IMR-90 (cell line): Measurements from ENCODE around the gene KLHL36. TPM values are rescaled to one million over a fixed set of nuclear protein-coding genes. Genes with fewer than 3 reads are reported as not detected.

Source experiments
- ATAC-seq: fragments of 200-7000 bp; cut with Tn5 transposase; 2 replicates; pipeline ENCODE4 v1.9.1; 2020; ENCODE audit warnings: low read depth, mild to moderate bottlenecking, moderate library complexity
- BruUV-seq: library from RNA; stranded (reverse); fragments of 400-500 nt; replicated peaks from 2 replicates; lab custom pipeline; 2021; lab: Mats Ljungman, UMichigan
- CTCF ChIA-PET: fragments of 300-600 bp; formaldehyde crosslinking; extraction: SDS; loops from one replicate; lab custom pipeline; 2021; ENCODE audit warnings: antibody characterized with exemption; lab: Yijun Ruan, JAX
- POLR2A ChIA-PET: fragments of 300-600 bp; sonication (Branson Sonifier 250); formaldehyde crosslinking; loops from one replicate; lab custom pipeline; 2022; ENCODE audit warnings: antibody characterized with exemption; ENCODE audit not compliant: unreplicated experiment; lab: Charles Lee
- DNase-seq: peaks from one replicate; pipeline ENCODE4 v3.0.0; 2013
- H2AFZ ChIP-seq: replicated peaks from 2 replicates; pipeline ENCODE3; 2013; ENCODE audit warnings: low read length, mild to moderate bottlenecking; ENCODE audit not compliant: poor library complexity
- H2AK5ac ChIP-seq: 2 replicates; pipeline ENCODE4 v1.6.1; 2013; ENCODE audit warnings: low read depth, low read length, inconsistent platforms
- H2AK9ac ChIP-seq: replicated peaks from 2 replicates; pipeline ENCODE3; 2013; ENCODE audit warnings: mild to moderate bottlenecking, low read depth, low read length, moderate library complexity; ENCODE audit not compliant: poor library complexity
- H2BK120ac ChIP-seq: 2 replicates; pipeline ENCODE4 v1.6.1; 2013; ENCODE audit warnings: low read depth, low read length, inconsistent platforms
- H2BK15ac ChIP-seq: 3 replicates; pipeline ENCODE4 v1.6.1; 2013; ENCODE audit warnings: low read depth, low read length, inconsistent platforms
- H2BK20ac ChIP-seq: 2 replicates; pipeline ENCODE4 v1.6.1; 2013; ENCODE audit warnings: low read depth, mild to moderate bottlenecking, inconsistent platforms, low read length, moderate library complexity
- H2BK5ac ChIP-seq: 2 replicates; pipeline ENCODE4 v1.6.1; 2013; ENCODE audit warnings: mild to moderate bottlenecking, low read depth, low read length, inconsistent platforms; ENCODE audit not compliant: poor library complexity, severe bottlenecking
- H3K14ac ChIP-seq: replicated peaks from 2 replicates; pipeline ENCODE4 v1.6.1; 2013; ENCODE audit warnings: low read depth, low read length, inconsistent platforms
- H3K18ac ChIP-seq: 2 replicates; pipeline ENCODE4 v1.6.1; 2013; ENCODE audit warnings: low read depth, low read length, control low read depth
- H3K23ac ChIP-seq: 2 replicates; pipeline ENCODE4 v1.6.1; 2013; ENCODE audit warnings: low read depth, low read length, inconsistent platforms
- H3K27ac ChIP-seq: 2 replicates; pipeline ENCODE4 v1.5.1; 2013; ENCODE audit warnings: mild to moderate bottlenecking, control low read depth, low read length; ENCODE audit not compliant: insufficient read depth
- H3K27me3 ChIP-seq: 2 replicates; pipeline ENCODE4 v1.6.1; 2013; ENCODE audit warnings: low read length; ENCODE audit not compliant: control insufficient read depth, insufficient read depth
- H3K36me3 ChIP-seq: 2 replicates; pipeline ENCODE4 v1.6.1; 2013; ENCODE audit warnings: low read length, mixed read lengths; ENCODE audit not compliant: control insufficient read depth, insufficient read depth
- H3K4ac ChIP-seq: 2 replicates; pipeline ENCODE4 v1.6.1; 2013; ENCODE audit warnings: low read depth, low read length, inconsistent platforms
- H3K4me1 ChIP-seq: 2 replicates; pipeline ENCODE4 v1.6.1; 2013; ENCODE audit warnings: low read length, mixed read lengths; ENCODE audit not compliant: control insufficient read depth, insufficient read depth
- H3K4me2 ChIP-seq: 2 replicates; pipeline ENCODE4 v1.6.1; 2013; ENCODE audit warnings: low read depth, mild to moderate bottlenecking, control low read depth, low read length, moderate library complexity
- H3K4me3 ChIP-seq: 2 replicates; pipeline ENCODE4 v1.5.1; 2013; ENCODE audit warnings: low read depth, mild to moderate bottlenecking, control low read depth, low read length, moderate library complexity; ENCODE audit not compliant: insufficient read depth
- H3K56ac ChIP-seq: 2 replicates; pipeline ENCODE4 v1.6.1; 2013; ENCODE audit warnings: low read length, inconsistent platforms; ENCODE audit not compliant: insufficient read depth; ENCODE audit errors: extremely low read depth
- H3K79me1 ChIP-seq, 2 experiments: 2 replicates each; pipeline ENCODE4 v1.6.1; 2013; ENCODE audit warnings: low read length in 2 of 2, inconsistent platforms in 1 of 2, low read depth in 1 of 2
- H3K9ac ChIP-seq: 2 replicates; pipeline ENCODE4 v1.6.1; 2013; ENCODE audit warnings: low read depth, low read length, control low read depth
- H3K9me1 ChIP-seq: 2 replicates; pipeline ENCODE4 v1.6.1; 2013; ENCODE audit warnings: low read length, inconsistent platforms; ENCODE audit not compliant: insufficient read depth
- H3K9me3 ChIP-seq: 2 replicates; pipeline ENCODE4 v1.6.1; 2013; ENCODE audit warnings: low read length; ENCODE audit not compliant: control insufficient read depth, insufficient read depth
- H4K20me1 ChIP-seq: 2 replicates; pipeline ENCODE4 v1.6.1; 2013; ENCODE audit warnings: low read length, inconsistent platforms; ENCODE audit not compliant: insufficient read depth
- H4K5ac ChIP-seq: 2 replicates; pipeline ENCODE4 v1.6.1; 2013; ENCODE audit warnings: mild to moderate bottlenecking, low read depth, low read length, control low read depth
- H4K8ac ChIP-seq, 2 experiments: 2 replicates each; pipeline ENCODE4 v1.6.1; 2013; ENCODE audit warnings: low read depth in 2 of 2, low read length in 2 of 2, control low read depth in 1 of 2, inconsistent platforms in 1 of 2
- H4K91ac ChIP-seq: 2 replicates; pipeline ENCODE4 v1.6.1; 2013; ENCODE audit warnings: low read depth, low read length, inconsistent platforms; ENCODE audit not compliant: insufficient read depth
- BHLHE40 ChIP-seq: fragments of 150-350 bp; IDR thresholded peaks from 2 replicates; pipeline ENCODE4 v1.6.1; 2016; ENCODE audit warnings: mild to moderate bottlenecking, low read depth, low read length
- CEBPB ChIP-seq: IDR thresholded peaks from 2 replicates; pipeline ENCODE4 v1.6.1; 2012; ENCODE audit warnings: low read depth, low read length, improper control_type of control experiment
- CTCF ChIP-seq: conservative IDR thresholded peaks from 2 replicates; pipeline ENCODE4 v1.5.1; 2012; ENCODE audit warnings: mild to moderate bottlenecking, low read depth, low read length, improper control_type of control experiment
- ELK1 ChIP-seq: fragments of 150-350 bp; IDR thresholded peaks from 2 replicates; pipeline ENCODE4 v1.6.1; 2016; ENCODE audit warnings: low read depth, mild to moderate bottlenecking, low read length, moderate library complexity, borderline replicate concordance
- FOS ChIP-seq: fragments of 150-350 bp; IDR thresholded peaks from 2 replicates; pipeline ENCODE4 v1.6.1; 2016; ENCODE audit warnings: low read depth, low read length
- MAFK ChIP-seq: IDR thresholded peaks from 2 replicates; pipeline ENCODE4 v1.6.1; 2012; ENCODE audit warnings: low read depth, low read length, improper control_type of control experiment
- MAZ ChIP-seq: IDR thresholded peaks from 2 replicates; pipeline ENCODE4 v1.6.1; 2012; ENCODE audit warnings: low read depth, mild to moderate bottlenecking, low read length, improper control_type of control experiment, moderate library complexity, borderline replicate concordance
- MXI1 ChIP-seq: IDR thresholded peaks from 2 replicates; pipeline ENCODE4 v1.6.1; 2012; ENCODE audit warnings: low read depth, mild to moderate bottlenecking, low read length, moderate library complexity, borderline replicate concordance
- NFE2L2 ChIP-seq: fragments of 150-350 bp; IDR thresholded peaks from 2 replicates; pipeline ENCODE4 v1.6.1; 2016; ENCODE audit warnings: low read depth, mild to moderate bottlenecking, low read length
- RAD21 ChIP-seq: IDR thresholded peaks from 2 replicates; pipeline ENCODE4 v1.6.1; 2012; ENCODE audit warnings: low read length, improper control_type of control experiment
- RCOR1 ChIP-seq: IDR thresholded peaks from 2 replicates; pipeline ENCODE4 v1.6.1; 2012; ENCODE audit warnings: mild to moderate bottlenecking, low read length, improper control_type of control experiment; ENCODE audit not compliant: insufficient replicate concordance
- RFX5 ChIP-seq: IDR thresholded peaks from 2 replicates; pipeline ENCODE4 v1.8.0; 2012; ENCODE audit warnings: low read depth, mild to moderate bottlenecking, low read length, moderate library complexity
- SMC3 ChIP-seq: fragments of 150-350 bp; IDR thresholded peaks from 2 replicates; pipeline ENCODE4 v1.6.1; 2016; ENCODE audit warnings: low read depth, mild to moderate bottlenecking, antibody characterized with exemption, low read length, moderate library complexity
- WGBS, 2 experiments: methylation state at CpG; one replicate each; pipeline versions ENCODE4 v1.1.5 to v1.1.7; 2013; ENCODE audit warnings: missing lambda C conversion rate in 2 of 2; ENCODE audit not compliant: insufficient read length in 1 of 2; ENCODE audit errors: extremely low coverage in 2 of 2; 5-methylcytosine and 5-hydroxymethylcytosine counted together
- dilution Hi-C: fragments of 300-500 bp; cut with HindIII; formaldehyde crosslinking; loops from one replicate; pipeline ENCODE4 v1.14.3; 2018; ENCODE audit warnings: low sequenced_read_pairs; ENCODE audit not compliant: unreplicated experiment
- in situ Hi-C: fragments of 300-500 bp; cut with MboI; formaldehyde crosslinking; loops from 3 replicates; pipeline ENCODE4 v1.14.3; 2019; ENCODE audit warnings: low sequenced_read_pairs, inconsistent platforms, mixed read lengths
- intact Hi-C: fragments of 100-400 bp; cut with micrococcal nuclease; formaldehyde crosslinking; loops from 2 replicates; pipeline ENCODE4 v1.10.0; 2022
- polyA plus RNA-seq, 3 experiments: library from polyadenylated mRNA; depleted of rRNA; stranded (reverse); fragments of >200 nt; gene quantifications; 2 replicates each; pipeline ENCODE4 v1.2.3, GENCODE V29; 2012; ENCODE audit warnings: low replicate concordance in 1 of 3
- total RNA-seq: library from RNA; depleted of rRNA; stranded (reverse); fragments of >200 nt; gene quantifications from 2 replicates; pipeline ENCODE4 v1.2.3, GENCODE V29; 2012

The KLHL36 gene
- total and polyA plus RNA-seq, 2 of the 4 experiments (the other 2 are of a cell fraction), result 45.9 to 46.3 TPM

DNA sequence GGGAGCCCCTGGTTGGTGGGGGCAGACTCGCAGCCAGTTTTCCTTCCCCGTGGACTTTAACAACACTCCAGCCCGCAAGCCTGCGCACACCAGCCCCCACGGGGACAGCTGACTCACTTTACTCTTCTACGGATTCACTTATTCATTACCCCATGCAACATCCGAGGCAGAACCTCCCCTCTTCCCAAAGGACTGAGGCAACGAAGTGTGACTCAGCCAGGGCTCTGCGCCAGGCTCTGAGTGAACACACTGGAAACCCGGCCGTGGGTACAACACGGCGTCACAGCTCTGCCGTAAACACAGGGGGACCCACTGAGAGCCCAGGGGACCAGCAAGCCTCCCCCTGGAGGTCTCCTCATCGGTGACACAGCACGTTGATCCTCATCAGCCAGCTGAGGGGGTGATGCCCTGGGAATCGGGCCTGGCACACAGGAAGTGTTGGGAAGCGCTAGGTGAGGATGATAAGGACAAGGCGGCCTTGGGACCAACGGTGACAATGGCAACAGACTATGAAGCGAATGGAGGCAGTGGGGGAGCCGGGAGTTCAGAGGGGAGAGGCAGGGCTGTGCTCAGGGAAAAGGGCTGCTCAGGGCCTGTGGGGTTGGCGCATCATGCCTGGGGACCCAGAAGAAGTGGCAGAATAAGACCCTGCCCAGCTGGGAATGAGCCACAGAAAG is 45.0 kb upstream of the KLHL36 start (continued):
- peak; percentile 96 for TF ChIP-seq CEBPB
- peak; percentile 88 for TF ChIP-seq MAZ

GRCh38 chr16:84603940-84604339 is 44.4 kb upstream of the KLHL36 start:
- Histone ChIP-seq H3K4me1 (peaks cover 35% of the 10 kb centered on the region), H3K79me1 (peaks cover 8 to 81% of the 10 kb centered on the region in 2 experiments; a peak in 3 of 4 replicates), H3K23ac (no peak overlapping the region), H2AK9ac (no peak overlapping the region), H3K4ac (no peak overlapping the region), H3K9me3 (peaks cover 4% of the 10 kb centered on the region; the same call in 1 of the 2 replicates), H3K9ac (no peak overlapping the region), H3K27ac (peak overlapping the region; percentile 84; the same call in 1 of the 2 replicates), H4K8ac (no peak overlapping the region), H2BK120ac (no peak overlapping the region), H3K18ac (no peak overlapping the region), H2BK20ac (no peak overlapping the region), H3K56ac (no peak overlapping the region), H4K91ac (no peak overlapping the region), H4K5ac (no peak overlapping the region), H2BK15ac (no peak overlapping the region), H2AK5ac (no peak overlapping the region), H4K20me1 (peaks cover 98% of the 10 kb centered on the region), H3K4me2 (no peak overlapping the region), H2BK5ac (peak overlapping the region; percentile 81), H3K36me3 (peaks cover 19% of the 10 kb centered on the region), H3K4me3 (no peak overlapping the region), H3K14ac (no peak overlapping the region), H2AFZ (no peak overlapping the region), H3K9me1 (peaks cover 21% of the 10 kb centered on the region), H3K27me3 (no peaks in the 10 kb centered on the region)
- dilution Hi-C loops, result no loop called here
- DNase-seq, result no peak
- intact Hi-C loops, result loop anchor here (2.0 kb wide), 1 partner anchor 15 kb away; the partner anchor contains the start of gene COTL1
- BruUV-seq, result no TSS peak
- in situ Hi-C loops, result no loop called here
- CTCF ChIA-PET, result no interaction called here
- POLR2A ChIA-PET, result no interaction called here
- WGBS, 2 experiments, result no CpG with 5 or more reads among the region's 10 CpGs
- no peak for ATAC-seq
- no peak for TF ChIP-seq RFX5
- TF ChIP-seq SMC3, result no peak
- no peak for TF ChIP-seq ELK1
- no peak for TF ChIP-seq RAD21
- TF ChIP-seq MAFK, result no peak
- no peak for TF ChIP-seq CTCF
- TF ChIP-seq FOS, result no peak
- TF ChIP-seq BHLHE40, result no peak
- no peak for TF ChIP-seq MAZ
- no peak for TF ChIP-seq CEBPB
- TF ChIP-seq RCOR1, result no peak
- TF ChIP-seq MXI1, result no peak
- TF ChIP-seq NFE2L2, result no peak
